GM19438 (cell line): ENCODE results near the gene CEP20.

Source experiments
- ATAC-seq: cut with Tn5 transposase; IDR thresholded peaks from one replicate; pipeline ENCODE4 v1.9.1; 2021; ENCODE audit warnings: low read depth; ENCODE audit not compliant: unreplicated experiment

CEP20 gene

GRCh38 chr16:15835136-15835878 lies 53.1 kb downstream of the CEP20 start:
- no peak for ATAC-seq

- no peak for ATAC-seq
These were observed 53.9 kb downstream of the CEP20 start for GRCh38 chr16:15834502-15834901.

GRCh38 chr16:15833541-15833940 lies 54.9 kb downstream of the CEP20 start:
- no peak for ATAC-seq

- no peak for ATAC-seq
These were observed 56.2 kb downstream of the CEP20 start for GRCh38 chr16:15832241-15832640.

- no peak for ATAC-seq
These were observed 57.5 kb downstream of the CEP20 start for GRCh38 chr16:15830832-15831451.

GRCh38 chr16:15829460-15829859 lies 58.9 kb downstream of the CEP20 start:
- no peak for ATAC-seq

GRCh38 chr16:15827709-15828343 lies 60.6 kb downstream of the CEP20 start:
- no peak for ATAC-seq

GRCh38 chr16:15827299-15827698 lies 61.1 kb downstream of the CEP20 start:
- ATAC-seq = no peak

GRCh38 chr16:15825750-15826305 lies 62.6 kb downstream of the CEP20 start:
- no peak for ATAC-seq

GRCh38 chr16:15822957-15823356 lies 65.4 kb downstream of the CEP20 start:
- no peak for ATAC-seq

- ATAC-seq = no peak
These were observed 67.6 kb downstream of the CEP20 start for GRCh38 chr16:15820837-15821236.

- no peak for ATAC-seq
These were observed 69.4 kb downstream of the CEP20 start for GRCh38 chr16:15819046-15819445.

GRCh38 chr16:15817446-15817845 lies 71.0 kb downstream of the CEP20 start:
- ATAC-seq = no peak

GRCh38 chr16:15816228-15816627 lies 72.2 kb downstream of the CEP20 start:
- no peak for ATAC-seq
